ENCODE results near the gene TBCA. TPM values are rescaled to one million over a fixed set of nuclear protein-coding genes. Genes with fewer than 3 reads are reported as not detected.

The TBCA gene
- total and polyA plus RNA-seq, 2 experiments from 2014 or later, result 117 to 814 TPM

DNA sequence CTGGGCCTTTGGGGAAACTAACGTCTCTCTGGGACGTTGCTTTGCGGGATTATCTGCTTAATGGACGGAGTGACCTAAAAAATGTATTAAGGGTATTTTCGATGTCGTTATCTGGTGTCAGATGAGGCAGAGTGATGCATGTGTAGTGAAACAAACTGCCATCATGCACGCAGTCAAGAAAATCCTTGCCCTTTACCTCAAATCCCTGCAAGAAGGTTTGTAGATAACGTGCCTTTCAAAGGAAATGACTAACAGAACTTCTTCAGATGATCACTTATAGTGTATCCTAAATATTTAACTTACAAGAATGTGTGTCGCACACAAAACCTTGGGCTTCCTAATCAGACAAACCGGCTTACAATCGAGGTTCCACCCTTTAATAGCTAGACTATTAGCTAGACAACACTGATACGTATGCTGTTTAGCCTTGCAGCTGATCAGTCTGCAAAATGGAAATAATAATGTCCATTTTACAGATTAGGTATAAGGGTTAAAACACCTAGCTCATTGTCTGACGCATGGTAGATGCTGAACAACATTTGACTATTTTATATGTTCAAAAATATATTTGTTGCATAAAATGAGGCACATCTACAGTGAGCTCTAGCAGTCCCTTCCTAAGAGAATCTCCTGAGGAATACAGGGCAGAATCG lies 541 bp upstream of the TBCA start:
- Histone ChIP-seq H3K9me2 (ENCODE audit: insufficient read depth) (no peaks in the 10 kb centered on the region), H2AFZ (peak overlapping the region; percentile 80; the same call in 1 of the 2 replicates), H3F3A (replicated peaks; ENCODE audit: low read depth) (no peaks in the 10 kb centered on the region), H4K20me1 (replicated peaks; ENCODE audit: insufficient read depth) (peaks cover 9% of the 10 kb centered on the region), H3K4me3 (peak overlapping the region; percentile 77), H3K27me3 (ENCODE audit: insufficient read depth) (no peaks in the 10 kb centered on the region), H3K4me2 (peak overlapping the region; percentile 93), H3K79me2 (replicated peaks; ENCODE audit: insufficient read depth) (peaks cover 40% of the 10 kb centered on the region), H3K36me3 (ENCODE audit: insufficient read depth) (no peaks in the 10 kb centered on the region), H3K27ac (ENCODE audit: low read depth) (no peak overlapping the region), H3K4me1 (ENCODE audit: insufficient read depth) (peaks cover 31% of the 10 kb centered on the region)
- Mint-ChIP-seq H3K27me3 (ENCODE audit: insufficient read depth, low read depth, poor library complexity) (peaks cover 11% of the 10 kb centered on the region), H3K4me3 (peak overlapping the region; percentile 91), H3K9me3 (no peaks in the 10 kb centered on the region), H3K36me3 (ENCODE audit: low read depth) (peaks cover 5% of the 10 kb centered on the region), H3K27ac (peak overlapping the region; percentile 88), H3K4me1 (peaks cover 41% of the 10 kb centered on the region)
- TF ChIP-seq, protein P1, sequence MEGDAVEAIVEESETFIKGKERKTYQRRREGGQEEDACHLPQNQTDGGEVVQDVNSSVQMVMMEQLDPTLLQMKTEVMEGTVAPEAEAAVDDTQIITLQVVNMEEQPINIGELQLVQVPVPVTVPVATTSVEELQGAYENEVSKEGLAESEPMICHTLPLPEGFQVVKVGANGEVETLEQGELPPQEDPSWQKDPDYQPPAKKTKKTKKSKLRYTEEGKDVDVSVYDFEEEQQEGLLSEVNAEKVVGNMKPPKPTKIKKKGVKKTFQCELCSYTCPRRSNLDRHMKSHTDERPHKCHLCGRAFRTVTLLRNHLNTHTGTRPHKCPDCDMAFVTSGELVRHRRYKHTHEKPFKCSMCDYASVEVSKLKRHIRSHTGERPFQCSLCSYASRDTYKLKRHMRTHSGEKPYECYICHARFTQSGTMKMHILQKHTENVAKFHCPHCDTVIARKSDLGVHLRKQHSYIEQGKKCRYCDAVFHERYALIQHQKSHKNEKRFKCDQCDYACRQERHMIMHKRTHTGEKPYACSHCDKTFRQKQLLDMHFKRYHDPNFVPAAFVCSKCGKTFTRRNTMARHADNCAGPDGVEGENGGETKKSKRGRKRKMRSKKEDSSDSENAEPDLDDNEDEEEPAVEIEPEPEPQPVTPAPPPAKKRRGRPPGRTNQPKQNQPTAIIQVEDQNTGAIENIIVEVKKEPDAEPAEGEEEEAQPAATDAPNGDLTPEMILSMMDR (conservative IDR thresholded peaks at IDR 0.05; ENCODE audit: low read depth in 2 of 2), result no peak
- TF ChIP-seq CREB1 (CRISPR knock-in tag; IDR thresholded peaks at IDR 0.05; ENCODE audit: low read depth) (no peak), STAT1 (IDR thresholded peaks at IDR 0.05; ENCODE audit: unreplicated experiment) (no peak), POLR2AphosphoS5 (IDR thresholded peaks at IDR 0.05; ENCODE audit: low read depth) (no peak), ZNF331 (CRISPR knock-in tag; IDR thresholded peaks at IDR 0.05; ENCODE audit: low read depth) (no peak), EZH2phosphoT487 (IDR thresholded peaks at IDR 0.05; ENCODE audit: unreplicated experiment) (no peak), ZNF114 (CRISPR knock-in tag; IDR thresholded peaks at IDR 0.05) (no peak), JUNB (IDR thresholded peaks at IDR 0.05; ENCODE audit: unreplicated experiment) (no peak), NANOG (IDR thresholded peaks at IDR 0.05; ENCODE audit: borderline replicate concordance) (no peak), EZH2 (IDR thresholded peaks at IDR 0.05; ENCODE audit: low read depth, unreplicated experiment) (no peak)
- TF ChIP-seq, protein P2, sequence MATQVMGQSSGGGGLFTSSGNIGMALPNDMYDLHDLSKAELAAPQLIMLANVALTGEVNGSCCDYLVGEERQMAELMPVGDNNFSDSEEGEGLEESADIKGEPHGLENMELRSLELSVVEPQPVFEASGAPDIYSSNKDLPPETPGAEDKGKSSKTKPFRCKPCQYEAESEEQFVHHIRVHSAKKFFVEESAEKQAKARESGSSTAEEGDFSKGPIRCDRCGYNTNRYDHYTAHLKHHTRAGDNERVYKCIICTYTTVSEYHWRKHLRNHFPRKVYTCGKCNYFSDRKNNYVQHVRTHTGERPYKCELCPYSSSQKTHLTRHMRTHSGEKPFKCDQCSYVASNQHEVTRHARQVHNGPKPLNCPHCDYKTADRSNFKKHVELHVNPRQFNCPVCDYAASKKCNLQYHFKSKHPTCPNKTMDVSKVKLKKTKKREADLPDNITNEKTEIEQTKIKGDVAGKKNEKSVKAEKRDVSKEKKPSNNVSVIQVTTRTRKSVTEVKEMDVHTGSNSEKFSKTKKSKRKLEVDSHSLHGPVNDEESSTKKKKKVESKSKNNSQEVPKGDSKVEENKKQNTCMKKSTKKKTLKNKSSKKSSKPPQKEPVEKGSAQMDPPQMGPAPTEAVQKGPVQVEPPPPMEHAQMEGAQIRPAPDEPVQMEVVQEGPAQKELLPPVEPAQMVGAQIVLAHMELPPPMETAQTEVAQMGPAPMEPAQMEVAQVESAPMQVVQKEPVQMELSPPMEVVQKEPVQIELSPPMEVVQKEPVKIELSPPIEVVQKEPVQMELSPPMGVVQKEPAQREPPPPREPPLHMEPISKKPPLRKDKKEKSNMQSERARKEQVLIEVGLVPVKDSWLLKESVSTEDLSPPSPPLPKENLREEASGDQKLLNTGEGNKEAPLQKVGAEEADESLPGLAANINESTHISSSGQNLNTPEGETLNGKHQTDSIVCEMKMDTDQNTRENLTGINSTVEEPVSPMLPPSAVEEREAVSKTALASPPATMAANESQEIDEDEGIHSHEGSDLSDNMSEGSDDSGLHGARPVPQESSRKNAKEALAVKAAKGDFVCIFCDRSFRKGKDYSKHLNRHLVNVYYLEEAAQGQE (IDR thresholded peaks at IDR 0.05; ENCODE audit: unreplicated experiment), result no peak
- TF ChIP-seq, protein P3, sequence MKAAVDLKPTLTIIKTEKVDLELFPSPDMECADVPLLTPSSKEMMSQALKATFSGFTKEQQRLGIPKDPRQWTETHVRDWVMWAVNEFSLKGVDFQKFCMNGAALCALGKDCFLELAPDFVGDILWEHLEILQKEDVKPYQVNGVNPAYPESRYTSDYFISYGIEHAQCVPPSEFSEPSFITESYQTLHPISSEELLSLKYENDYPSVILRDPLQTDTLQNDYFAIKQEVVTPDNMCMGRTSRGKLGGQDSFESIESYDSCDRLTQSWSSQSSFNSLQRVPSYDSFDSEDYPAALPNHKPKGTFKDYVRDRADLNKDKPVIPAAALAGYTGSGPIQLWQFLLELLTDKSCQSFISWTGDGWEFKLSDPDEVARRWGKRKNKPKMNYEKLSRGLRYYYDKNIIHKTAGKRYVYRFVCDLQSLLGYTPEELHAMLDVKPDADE (IDR thresholded peaks at IDR 0.05), result no peak
- TF ChIP-seq, protein P4, sequence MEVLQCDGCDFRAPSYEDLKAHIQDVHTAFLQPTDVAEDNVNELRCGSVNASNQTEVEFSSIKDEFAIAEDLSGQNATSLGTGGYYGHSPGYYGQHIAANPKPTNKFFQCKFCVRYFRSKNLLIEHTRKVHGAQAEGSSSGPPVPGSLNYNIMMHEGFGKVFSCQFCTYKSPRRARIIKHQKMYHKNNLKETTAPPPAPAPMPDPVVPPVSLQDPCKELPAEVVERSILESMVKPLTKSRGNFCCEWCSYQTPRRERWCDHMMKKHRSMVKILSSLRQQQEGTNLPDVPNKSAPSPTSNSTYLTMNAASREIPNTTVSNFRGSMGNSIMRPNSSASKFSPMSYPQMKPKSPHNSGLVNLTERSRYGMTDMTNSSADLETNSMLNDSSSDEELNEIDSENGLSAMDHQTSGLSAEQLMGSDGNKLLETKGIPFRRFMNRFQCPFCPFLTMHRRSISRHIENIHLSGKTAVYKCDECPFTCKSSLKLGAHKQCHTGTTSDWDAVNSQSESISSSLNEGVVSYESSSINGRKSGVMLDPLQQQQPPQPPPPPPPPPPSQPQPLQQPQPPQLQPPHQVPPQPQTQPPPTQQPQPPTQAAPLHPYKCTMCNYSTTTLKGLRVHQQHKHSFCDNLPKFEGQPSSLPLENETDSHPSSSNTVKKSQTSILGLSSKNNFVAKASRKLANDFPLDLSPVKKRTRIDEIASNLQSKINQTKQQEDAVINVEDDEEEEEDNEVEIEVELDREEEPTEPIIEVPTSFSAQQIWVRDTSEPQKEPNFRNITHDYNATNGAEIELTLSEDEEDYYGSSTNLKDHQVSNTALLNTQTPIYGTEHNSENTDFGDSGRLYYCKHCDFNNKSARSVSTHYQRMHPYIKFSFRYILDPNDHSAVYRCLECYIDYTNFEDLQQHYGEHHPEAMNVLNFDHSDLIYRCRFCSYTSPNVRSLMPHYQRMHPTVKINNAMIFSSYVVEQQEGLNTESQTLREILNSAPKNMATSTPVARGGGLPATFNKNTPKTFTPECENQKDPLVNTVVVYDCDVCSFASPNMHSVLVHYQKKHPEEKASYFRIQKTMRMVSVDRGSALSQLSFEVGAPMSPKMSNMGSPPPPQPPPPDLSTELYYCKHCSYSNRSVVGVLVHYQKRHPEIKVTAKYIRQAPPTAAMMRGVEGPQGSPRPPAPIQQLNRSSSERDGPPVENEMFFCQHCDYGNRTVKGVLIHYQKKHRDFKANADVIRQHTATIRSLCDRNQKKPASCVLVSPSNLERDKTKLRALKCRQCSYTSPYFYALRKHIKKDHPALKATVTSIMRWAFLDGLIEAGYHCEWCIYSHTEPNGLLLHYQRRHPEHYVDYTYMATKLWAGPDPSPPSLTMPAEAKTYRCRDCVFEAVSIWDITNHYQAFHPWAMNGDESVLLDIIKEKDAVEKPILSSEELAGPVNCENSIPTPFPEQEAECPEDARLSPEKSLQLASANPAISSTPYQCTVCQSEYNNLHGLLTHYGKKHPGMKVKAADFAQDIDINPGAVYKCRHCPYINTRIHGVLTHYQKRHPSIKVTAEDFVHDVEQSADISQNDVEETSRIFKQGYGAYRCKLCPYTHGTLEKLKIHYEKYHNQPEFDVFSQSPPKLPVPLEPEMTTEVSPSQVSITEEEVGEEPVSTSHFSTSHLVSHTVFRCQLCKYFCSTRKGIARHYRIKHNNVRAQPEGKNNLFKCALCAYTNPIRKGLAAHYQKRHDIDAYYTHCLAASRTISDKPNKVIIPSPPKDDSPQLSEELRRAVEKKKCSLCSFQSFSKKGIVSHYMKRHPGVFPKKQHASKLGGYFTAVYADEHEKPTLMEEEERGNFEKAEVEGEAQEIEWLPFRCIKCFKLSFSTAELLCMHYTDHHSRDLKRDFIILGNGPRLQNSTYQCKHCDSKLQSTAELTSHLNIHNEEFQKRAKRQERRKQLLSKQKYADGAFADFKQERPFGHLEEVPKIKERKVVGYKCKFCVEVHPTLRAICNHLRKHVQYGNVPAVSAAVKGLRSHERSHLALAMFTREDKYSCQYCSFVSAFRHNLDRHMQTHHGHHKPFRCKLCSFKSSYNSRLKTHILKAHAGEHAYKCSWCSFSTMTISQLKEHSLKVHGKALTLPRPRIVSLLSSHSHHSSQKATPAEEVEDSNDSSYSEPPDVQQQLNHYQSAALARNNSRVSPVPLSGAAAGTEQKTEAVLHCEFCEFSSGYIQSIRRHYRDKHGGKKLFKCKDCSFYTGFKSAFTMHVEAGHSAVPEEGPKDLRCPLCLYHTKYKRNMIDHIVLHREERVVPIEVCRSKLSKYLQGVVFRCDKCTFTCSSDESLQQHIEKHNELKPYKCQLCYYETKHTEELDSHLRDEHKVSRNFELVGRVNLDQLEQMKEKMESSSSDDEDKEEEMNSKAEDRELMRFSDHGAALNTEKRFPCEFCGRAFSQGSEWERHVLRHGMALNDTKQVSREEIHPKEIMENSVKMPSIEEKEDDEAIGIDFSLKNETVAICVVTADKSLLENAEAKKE (CRISPR knock-in tag; IDR thresholded peaks at IDR 0.05), result no peak
- ATAC-seq (no peak), DNase-seq (ENCODE audit: low spot score) (no peak)
